Measurements from ENCODE around the gene MYO1D.

Gene MYO1D

GRCh38 chr17:32820440-32820839 is 56.5 kb downstream of the MYO1D start:
- DNase-seq (ENCODE audit: low read depth): no peak
- no peak for TF ChIP-seq CTCF (conservative IDR thresholded peaks at IDR 0.05; ENCODE audit: low read depth, low read length)
- no peak overlapping the region for H3K4me3 ChIP-seq (ENCODE audit: low read length)

- TF ChIP-seq CTCF (conservative IDR thresholded peaks at IDR 0.05; ENCODE audit: low read depth, low read length): no peak
- no peak for DNase-seq (ENCODE audit: low read depth)
- H3K4me3 ChIP-seq (ENCODE audit: low read length): no peak overlapping the region
Measured at GRCh38 chr17:32819787-32820186, 57.1 kb downstream of the MYO1D start.

GRCh38 chr17:32819035-32819434 is 57.9 kb downstream of the MYO1D start:
- no peak for TF ChIP-seq CTCF (conservative IDR thresholded peaks at IDR 0.05; ENCODE audit: low read depth, low read length)
- no peak overlapping the region for H3K4me3 ChIP-seq (ENCODE audit: low read length)
- no peak for DNase-seq (ENCODE audit: low read depth)

GRCh38 chr17:32815460-32815859 is 61.5 kb downstream of the MYO1D start:
- DNase-seq (ENCODE audit: low read depth): no peak
- TF ChIP-seq CTCF (conservative IDR thresholded peaks at IDR 0.05; ENCODE audit: low read depth, low read length): no peak
- no peak overlapping the region for H3K4me3 ChIP-seq (ENCODE audit: low read length)

- no peak overlapping the region for H3K4me3 ChIP-seq (ENCODE audit: low read length)
- TF ChIP-seq CTCF (conservative IDR thresholded peaks at IDR 0.05; ENCODE audit: low read depth, low read length): no peak
- DNase-seq (ENCODE audit: low read depth): no peak
Measured at GRCh38 chr17:32814836-32815235, 62.1 kb downstream of the MYO1D start.

GRCh38 chr17:32813021-32813420 is 63.9 kb downstream of the MYO1D start:
- DNase-seq (ENCODE audit: low read depth): no peak
- no peak overlapping the region for H3K4me3 ChIP-seq (ENCODE audit: low read length)
- no peak for TF ChIP-seq CTCF (conservative IDR thresholded peaks at IDR 0.05; ENCODE audit: low read depth, low read length)

GRCh38 chr17:32810690-32811089 is 66.2 kb downstream of the MYO1D start:
- H3K4me3 ChIP-seq (ENCODE audit: low read length): no peak overlapping the region
- no peak for TF ChIP-seq CTCF (conservative IDR thresholded peaks at IDR 0.05; ENCODE audit: low read depth, low read length)
- DNase-seq (ENCODE audit: low read depth): no peak
